Measurements from ENCODE around the gene WRAP73.

The WRAP73 gene

DNA sequence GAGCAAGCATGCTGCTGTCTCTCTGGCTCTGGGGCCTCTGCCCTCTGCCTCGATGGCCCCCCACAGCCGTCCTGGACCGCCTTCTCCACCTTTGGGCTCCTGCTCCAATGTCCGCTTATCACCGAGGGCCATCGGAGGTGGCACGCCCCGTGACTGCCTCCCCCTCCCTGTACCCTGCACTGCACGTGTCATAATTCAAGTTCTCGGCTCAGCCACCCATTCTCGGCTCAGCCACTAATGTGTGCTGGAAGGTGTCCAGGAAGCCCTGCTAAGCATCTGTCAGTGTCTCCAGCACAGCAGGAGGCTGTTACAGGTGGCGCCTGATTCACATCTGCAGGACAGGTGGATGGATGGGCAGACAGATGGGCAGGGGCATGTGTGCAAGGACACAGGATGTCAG is 47.9 kb upstream of the WRAP73 start:
- TF ChIP-seq EZH2phosphoT487 (conservative IDR thresholded peaks at IDR 0.05; ENCODE audit: low read length) (no peak), CTCF (IDR thresholded peaks at IDR 0.05; ENCODE audit: insufficient read depth, low read length, poor library complexity, severe bottlenecking) (no peak)
- no peak overlapping the region for H3K27ac ChIP-seq (ENCODE audit: low read depth, low read length)
- no peaks in the 10 kb centered on the region for H3K79me2 ChIP-seq (ENCODE audit: insufficient read depth, low read length)
- H3F3A ChIP-seq (ENCODE audit: insufficient read depth) = no peaks in the 10 kb centered on the region
- H3K9me2 ChIP-seq (replicated peaks; ENCODE audit: insufficient read depth, low read length) = no peaks in the 10 kb centered on the region
- no peak overlapping the region for H3K4me2 ChIP-seq (ENCODE audit: low read depth, low read length, poor library complexity, severe bottlenecking)
- no peaks in the 10 kb centered on the region for H3K27me3 ChIP-seq (ENCODE audit: low read length)
- H2AFZ ChIP-seq (ENCODE audit: low read depth, low read length, severe bottlenecking) = no peak overlapping the region
- no peaks in the 10 kb centered on the region for H3K9me3 ChIP-seq (ENCODE audit: insufficient read depth, low read length)
- H4K20me1 ChIP-seq (ENCODE audit: low read depth, low read length) = no peaks in the 10 kb centered on the region
- no peak overlapping the region for H3K4me3 ChIP-seq (ENCODE audit: insufficient read depth, low read length, poor library complexity, severe bottlenecking)
- H3K36me3 ChIP-seq (ENCODE audit: low read length) = no peaks in the 10 kb centered on the region
- H3K9ac ChIP-seq (ENCODE audit: low read length) = no peak overlapping the region

DNA sequence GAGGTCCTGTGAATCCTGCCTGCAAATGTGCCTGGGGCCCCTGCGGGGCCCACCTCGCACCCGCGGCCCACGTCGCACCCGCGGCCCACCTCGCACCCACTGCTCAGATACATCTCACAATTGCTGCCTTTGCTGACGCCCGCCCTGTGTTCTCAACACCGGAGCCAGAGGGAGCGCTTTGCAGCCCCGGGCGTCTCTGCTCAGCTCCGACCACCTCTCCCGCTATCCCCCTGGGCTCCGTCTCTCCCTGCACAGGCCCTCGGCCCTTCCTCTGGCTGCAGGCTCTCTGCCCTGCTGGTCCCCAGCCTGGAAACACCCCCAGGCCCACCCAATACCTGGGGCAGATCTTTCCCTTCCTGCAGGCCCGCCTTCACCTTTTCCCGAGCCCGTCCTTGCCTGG is 47.2 kb upstream of the WRAP73 start:
- Histone ChIP-seq H3K27me3 (ENCODE audit: low read length) (no peaks in the 10 kb centered on the region), H3K9me2 (replicated peaks; ENCODE audit: insufficient read depth, low read length) (no peaks in the 10 kb centered on the region), H3K4me3 (ENCODE audit: insufficient read depth, low read length, poor library complexity, severe bottlenecking) (no peak overlapping the region), H3K9ac (ENCODE audit: low read length) (no peak overlapping the region), H3K27ac (ENCODE audit: low read depth, low read length) (no peak overlapping the region), H3K4me2 (ENCODE audit: low read depth, low read length, poor library complexity, severe bottlenecking) (no peak overlapping the region), H2AFZ (ENCODE audit: low read depth, low read length, severe bottlenecking) (no peak overlapping the region), H3K36me3 (ENCODE audit: low read length) (no peaks in the 10 kb centered on the region), H3F3A (ENCODE audit: insufficient read depth) (no peaks in the 10 kb centered on the region), H4K20me1 (ENCODE audit: low read depth, low read length) (no peaks in the 10 kb centered on the region), H3K79me2 (ENCODE audit: insufficient read depth, low read length) (no peaks in the 10 kb centered on the region), H3K9me3 (ENCODE audit: insufficient read depth, low read length) (no peaks in the 10 kb centered on the region)
- no peak for TF ChIP-seq EZH2phosphoT487 (conservative IDR thresholded peaks at IDR 0.05; ENCODE audit: low read length)
- TF ChIP-seq CTCF (IDR thresholded peaks at IDR 0.05; ENCODE audit: insufficient read depth, low read length, poor library complexity, severe bottlenecking) = no peak

DNA sequence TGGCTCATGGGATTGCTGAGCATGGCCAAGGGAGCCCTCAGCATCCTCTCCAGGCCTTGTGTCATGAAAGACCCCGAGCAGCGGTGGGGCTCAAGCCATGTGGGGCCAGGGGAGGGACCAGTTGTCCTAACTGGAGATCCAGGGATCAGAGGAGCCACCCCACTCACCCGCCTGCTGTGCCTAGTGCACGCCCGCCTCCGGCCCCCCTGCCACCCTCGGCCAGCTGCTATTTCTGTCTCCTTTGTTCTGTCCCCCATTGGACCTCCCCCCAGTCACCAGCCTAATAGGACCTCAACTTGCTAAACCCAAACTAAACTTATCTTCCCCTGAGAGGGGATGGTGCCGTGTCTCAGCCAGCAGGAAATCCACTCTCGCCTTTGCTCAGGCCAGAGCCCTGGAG is 46.8 kb upstream of the WRAP73 start:
- no peaks in the 10 kb centered on the region for H4K20me1 ChIP-seq (ENCODE audit: low read depth, low read length)
- no peaks in the 10 kb centered on the region for H3K9me2 ChIP-seq (replicated peaks; ENCODE audit: insufficient read depth, low read length)
- H3K4me3 ChIP-seq (ENCODE audit: insufficient read depth, low read length, poor library complexity, severe bottlenecking) = no peak overlapping the region
- no peak overlapping the region for H3K9ac ChIP-seq (ENCODE audit: low read length)
- H3K27ac ChIP-seq (ENCODE audit: low read depth, low read length) = no peak overlapping the region
- H3K9me3 ChIP-seq (ENCODE audit: insufficient read depth, low read length) = no peaks in the 10 kb centered on the region
- no peaks in the 10 kb centered on the region for H3F3A ChIP-seq (ENCODE audit: insufficient read depth)
- no peaks in the 10 kb centered on the region for H3K36me3 ChIP-seq (ENCODE audit: low read length)
- no peak overlapping the region for H3K4me2 ChIP-seq (ENCODE audit: low read depth, low read length, poor library complexity, severe bottlenecking)
- TF ChIP-seq EZH2phosphoT487 (conservative IDR thresholded peaks at IDR 0.05; ENCODE audit: low read length) = no peak
- no peak for TF ChIP-seq CTCF (IDR thresholded peaks at IDR 0.05; ENCODE audit: insufficient read depth, low read length, poor library complexity, severe bottlenecking)
- H3K27me3 ChIP-seq (ENCODE audit: low read length) = no peaks in the 10 kb centered on the region
- H2AFZ ChIP-seq (ENCODE audit: low read depth, low read length, severe bottlenecking) = no peak overlapping the region
- no peaks in the 10 kb centered on the region for H3K79me2 ChIP-seq (ENCODE audit: insufficient read depth, low read length)
